GM18498 (cell line): ENCODE results near the gene HELZ.

ENCODE experiments used
- ATAC-seq: cut with Tn5 transposase; IDR thresholded peaks from one replicate; pipeline ENCODE4 v1.9.1; 2021; ENCODE audit warnings: mild to moderate bottlenecking, moderate library complexity; ENCODE audit not compliant: unreplicated experiment

The HELZ gene

DNA sequence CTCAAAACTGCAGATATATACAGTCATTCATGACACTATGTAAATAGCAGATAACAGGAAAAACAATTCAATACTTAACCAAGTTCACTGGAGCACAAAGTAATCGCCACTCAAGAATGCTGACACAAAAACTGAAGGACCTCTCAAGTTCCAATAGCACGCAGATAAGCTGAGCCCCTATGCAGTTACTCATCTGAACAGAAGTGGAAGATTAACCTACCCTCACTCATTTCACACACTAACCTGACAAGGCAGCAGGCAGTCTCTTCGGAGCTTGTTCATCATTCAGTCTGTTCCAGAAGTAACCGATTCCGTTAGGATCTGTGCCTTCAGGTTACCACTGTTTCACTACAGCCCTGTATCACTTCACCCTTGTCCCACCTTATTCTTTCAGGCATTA lies 6.0 kb downstream of the HELZ start:
- no peak for ATAC-seq

DNA sequence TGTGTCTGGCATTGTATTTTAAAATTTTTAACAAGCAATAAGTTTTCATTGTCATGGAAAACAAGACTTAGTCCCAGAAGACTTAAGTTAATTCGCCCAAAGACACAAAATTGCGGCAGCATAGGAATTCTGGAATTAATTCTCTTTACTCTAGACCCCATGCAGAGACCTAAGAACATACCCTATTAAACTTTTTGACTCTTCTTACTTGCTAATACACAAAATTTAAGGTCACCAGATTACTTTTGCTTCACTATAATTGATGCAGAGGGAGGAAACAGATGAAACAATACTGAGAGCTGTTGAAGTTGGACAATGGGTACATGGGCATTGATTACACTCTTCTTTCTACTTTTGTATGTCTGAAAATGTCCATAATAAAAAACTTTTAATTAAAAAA lies 12.6 kb downstream of the HELZ start:
- no peak for ATAC-seq

DNA sequence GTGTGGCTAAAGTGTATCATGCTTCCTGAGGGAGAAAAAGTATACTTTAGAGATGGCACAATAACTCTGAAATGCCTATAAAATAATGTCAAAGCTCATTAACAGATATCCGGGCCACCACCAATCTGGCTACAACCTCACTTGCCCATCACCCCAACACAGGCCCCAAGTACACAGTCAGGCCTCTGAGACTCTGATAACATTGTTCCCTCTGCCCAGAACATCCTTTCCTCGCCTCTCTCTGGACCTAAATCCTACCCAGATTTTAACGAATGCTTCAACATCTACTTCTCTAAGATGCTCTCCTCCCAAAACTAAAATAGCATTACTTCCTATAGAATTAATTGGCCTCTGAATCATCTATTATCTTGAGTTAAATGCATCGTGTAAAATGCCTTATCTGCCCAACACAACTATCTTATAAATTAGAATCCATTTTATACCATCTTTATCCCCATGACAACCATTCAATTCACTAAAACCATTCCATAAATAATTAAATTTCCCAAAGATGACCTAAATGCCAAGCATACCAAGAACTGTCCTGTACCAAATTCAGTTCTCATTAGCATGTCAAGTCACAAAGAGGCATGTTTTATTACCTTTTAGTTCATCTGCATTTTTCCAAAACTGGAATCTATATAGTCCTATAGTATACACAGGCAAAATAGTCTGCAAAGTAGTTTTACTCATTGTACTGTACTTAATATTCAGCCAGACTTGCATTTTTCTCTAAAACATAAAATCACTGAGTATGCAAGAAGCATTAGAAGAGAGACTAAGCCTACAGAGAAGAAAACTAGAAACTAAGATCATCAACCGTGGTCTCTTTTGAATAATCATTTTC lies 15.7 kb downstream of the HELZ start:
- ATAC-seq, result no peak

DNA sequence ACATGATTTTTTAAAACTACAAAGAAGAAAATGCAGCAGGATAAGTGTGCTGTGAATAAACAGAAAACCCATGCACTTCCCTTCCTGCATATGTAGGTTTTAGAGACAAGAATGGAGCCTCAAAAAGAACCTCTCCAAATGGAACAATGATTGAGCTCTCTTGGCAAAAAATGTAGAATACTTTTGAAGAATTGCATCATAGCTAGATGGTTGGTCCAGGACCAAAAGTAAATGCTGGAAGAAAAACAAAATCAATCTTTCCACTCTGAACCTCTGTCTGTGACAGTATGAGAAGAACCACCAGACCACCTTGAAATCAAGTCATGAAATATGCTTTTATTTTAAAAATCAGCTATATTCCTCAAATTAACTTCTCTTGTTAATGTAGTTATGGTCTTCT lies 17.5 kb downstream of the HELZ start:
- no peak for ATAC-seq

DNA sequence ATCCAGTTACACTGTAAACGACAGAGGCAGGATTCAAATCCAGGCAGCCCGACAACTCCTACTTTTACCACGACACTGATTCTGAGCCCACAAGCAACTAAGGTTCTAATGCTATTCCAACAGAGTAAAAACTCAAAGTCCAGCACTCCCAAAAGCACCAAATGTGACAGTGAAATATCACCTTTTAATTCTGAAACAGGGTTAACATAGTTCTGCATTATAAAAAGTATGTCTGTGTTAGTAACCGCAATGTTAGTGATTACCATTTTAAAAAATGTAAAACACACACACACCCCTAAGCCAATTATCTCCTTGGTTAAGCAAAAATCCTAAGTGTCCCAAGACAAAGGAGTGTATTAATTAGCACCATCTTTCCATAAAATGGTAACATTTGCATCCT lies 19.7 kb downstream of the HELZ start:
- ATAC-seq, result no peak

DNA sequence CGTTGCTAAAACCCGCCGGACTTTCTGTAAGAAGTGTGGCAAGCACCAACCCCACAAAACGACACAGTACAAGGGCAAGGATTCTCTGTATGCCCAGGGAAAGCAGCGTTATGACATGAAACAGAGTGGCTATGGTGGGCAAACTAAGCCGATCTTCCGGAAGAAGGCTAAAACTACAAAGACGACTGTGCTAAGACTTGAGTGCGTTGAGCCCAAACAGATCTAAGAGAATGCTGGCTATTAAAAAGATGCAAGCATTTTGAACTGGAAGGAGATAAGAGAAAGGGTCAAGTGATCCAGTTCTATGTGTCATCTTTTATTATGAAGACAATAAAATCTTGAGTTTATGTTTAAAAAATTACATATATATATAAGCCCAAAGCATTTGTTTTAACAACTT lies 20.3 kb downstream of the HELZ start:
- no peak for ATAC-seq

DNA sequence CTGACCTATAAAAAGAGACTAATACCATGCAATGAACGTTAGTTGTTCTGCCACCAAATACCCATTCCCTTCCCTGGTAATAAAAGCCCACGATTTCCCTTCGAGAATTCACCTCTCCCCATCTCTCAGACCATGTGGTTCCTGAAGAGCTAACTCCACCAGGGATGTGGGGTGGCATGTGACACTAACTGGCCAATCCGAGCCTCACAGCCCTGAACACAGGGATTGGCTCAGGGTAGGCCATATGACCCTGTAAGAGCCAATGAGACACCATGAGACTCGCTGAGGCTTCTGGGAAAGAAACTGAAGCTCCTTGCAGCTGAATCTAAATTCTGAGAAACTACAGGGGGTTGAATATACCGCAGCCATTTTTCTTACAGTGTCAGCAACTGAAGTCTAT lies 21.1 kb downstream of the HELZ start:
- ATAC-seq, result no peak

DNA sequence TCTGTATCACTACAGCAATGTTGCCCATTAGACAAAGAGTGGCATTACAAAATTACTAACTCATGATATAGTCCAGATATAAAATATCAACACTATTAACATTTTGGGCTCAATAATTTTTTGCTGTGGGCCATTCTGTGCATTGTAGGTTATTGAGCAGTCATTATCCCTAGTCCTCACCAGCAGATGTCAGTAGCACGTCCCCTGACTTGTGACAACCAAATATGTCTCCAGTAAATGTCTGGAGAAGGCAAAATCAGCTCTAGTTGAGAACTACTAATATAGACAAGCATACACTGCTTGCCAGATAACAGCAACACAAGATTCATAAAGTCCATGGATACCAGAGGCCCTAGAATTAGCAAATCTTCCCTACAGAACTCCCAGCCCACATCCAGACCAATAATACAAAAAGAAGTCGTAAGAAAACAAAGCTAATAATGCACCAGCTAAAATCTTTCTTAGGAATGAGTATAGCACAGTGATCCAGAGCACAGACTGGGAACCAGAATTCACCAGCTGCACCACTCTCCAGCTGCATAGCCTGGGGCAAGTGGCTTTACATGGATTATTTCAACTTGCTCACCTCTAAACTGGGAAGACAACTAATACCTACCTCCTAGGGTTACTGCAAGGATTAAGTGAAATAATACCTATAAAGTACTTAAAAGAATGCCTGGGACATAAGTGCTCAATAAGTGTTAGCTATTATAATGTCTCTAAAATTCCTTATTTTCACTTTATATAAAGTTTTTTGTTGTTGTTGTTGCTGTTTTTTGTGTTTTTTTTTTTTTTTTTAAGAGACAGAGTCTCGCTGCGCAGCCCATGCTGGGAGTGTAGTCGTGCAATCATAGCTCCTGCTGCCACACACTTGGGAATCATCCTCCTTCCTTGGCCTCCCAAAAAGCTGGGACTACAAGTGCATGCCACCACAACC lies 23.7 kb downstream of the HELZ start:
- ATAC-seq, result no peak

DNA sequence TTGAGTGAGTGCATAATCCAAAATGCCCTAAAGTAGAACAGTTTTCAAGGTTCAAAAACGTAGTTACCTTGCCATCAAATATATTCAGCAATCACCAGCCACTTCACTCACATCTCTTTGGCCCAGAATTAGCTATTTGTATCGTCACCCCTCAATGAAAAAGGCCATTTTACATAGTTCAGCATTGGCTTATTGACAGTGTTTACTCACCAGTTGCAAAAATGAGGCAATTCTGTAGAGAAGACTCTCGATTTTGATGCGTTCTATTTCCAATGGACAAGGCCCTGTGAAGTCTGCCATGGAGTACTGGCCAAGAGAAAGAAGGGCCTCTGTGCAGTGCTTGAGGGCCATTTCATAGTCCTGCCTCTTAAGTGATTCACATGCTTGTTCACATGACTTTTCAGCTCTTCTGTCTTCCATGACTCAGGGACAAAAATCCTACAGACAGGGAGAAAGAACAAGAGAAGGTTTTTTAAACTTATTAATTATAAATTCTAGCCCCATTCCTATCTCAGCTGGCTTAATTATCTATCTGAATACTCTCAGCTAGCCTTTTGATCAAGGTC lies 26.5 kb downstream of the HELZ start:
- no peak for ATAC-seq

DNA sequence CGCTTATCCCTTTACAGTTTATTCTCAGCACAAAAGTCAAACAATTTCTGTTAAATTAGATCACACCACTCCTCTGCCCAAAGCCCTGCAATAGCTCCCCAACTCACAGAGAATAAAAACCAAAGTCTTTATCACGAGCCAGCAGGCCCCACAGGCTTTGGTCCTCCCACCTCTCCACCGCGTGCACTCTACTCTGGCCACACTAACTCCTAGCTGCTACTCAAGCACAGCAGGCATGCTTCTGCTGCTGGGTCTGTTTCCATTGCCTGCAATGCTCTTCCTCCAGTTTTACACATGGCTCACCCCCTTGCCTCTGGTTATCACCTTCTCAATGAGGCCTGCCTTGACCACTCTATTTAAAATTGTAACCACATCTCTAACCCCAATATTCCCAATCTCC lies 27.6 kb downstream of the HELZ start:
- no peak for ATAC-seq

DNA sequence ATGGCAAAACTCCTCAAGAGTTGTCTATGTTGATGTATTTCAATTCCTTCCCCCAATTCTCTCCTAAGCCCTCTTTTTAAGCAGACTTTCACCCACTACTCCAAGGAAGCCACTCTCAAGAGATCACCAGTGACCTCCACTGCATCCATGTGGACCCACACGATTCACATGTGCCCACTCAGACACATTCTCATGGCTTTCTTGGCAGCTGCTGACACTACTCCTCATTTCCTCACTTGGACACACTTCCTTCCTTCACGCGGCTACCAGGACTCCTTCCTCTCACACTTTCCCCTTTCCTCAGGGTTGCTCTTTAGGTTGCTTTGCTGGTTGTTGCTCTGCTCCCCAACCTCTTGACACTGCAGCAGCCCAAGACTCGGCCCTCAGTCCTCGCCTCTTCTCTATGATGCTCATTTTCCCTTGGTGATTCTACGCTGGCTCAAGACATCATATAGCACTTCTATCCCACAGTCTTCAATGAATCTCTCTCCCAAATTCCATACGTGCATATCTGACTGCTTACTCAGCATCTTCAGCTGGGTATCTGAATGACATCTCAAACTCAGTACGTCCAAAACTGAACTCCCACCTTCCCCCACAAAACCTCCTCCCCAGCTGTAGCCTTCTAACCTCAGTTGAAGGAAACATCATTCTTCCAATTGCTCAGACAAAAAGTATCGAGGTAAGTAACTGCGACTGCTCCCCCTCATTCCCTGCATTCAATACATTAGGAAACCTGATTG lies 28.2 kb downstream of the HELZ start:
- ATAC-seq, result no peak

DNA sequence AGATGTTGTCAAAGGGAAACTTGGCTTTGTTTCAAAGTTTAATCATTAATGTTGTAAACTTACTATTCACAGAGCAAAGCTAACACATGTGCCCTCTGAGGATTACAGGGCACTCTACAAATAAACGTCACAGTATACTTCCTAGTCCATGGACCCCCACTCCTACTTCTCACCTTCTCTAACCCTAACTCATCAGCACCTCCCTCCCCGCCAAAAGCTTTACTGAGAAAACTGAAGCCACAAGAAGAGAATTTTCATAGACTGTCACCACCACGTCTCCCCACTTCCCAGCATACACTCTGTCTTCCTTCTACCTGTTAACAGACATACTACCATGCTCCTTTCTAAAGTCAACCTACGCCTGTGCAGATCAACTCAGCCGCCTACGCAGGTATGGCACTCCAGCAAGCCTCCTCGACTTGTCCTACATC lies 29.0 kb downstream of the HELZ start:
- ATAC-seq, result no peak

DNA sequence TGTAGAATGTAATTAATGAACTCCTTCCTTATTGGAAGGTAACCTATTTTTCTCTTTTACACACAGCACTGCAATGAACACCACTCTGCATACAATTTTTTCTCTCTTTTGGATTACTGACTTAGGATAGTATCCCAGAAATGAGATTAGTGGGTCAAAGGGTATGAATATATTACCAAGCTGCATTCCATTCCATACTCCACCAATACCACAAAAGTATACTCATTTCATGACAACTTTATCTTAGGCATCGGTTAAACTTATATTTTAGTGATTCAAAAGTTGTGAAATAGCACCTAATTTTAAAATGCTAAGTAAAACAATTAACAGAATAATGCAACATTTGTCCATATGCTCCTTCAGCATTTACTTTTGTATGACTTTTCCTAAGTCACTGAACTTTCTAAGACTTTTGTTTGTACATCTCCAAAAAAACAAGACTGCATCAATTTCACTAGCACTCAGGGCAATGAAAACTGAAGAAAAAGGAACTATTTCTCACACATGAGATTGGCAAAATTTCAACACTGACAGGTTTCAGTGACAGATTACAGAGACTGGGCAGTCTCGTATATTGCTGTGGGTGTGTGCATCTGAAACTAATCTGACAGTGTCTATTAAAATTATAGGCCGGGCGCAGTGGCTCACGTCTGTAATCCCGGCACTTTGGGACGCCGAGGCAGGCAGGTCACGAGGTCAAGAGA lies 32.1 kb downstream of the HELZ start:
- no peak for ATAC-seq

DNA sequence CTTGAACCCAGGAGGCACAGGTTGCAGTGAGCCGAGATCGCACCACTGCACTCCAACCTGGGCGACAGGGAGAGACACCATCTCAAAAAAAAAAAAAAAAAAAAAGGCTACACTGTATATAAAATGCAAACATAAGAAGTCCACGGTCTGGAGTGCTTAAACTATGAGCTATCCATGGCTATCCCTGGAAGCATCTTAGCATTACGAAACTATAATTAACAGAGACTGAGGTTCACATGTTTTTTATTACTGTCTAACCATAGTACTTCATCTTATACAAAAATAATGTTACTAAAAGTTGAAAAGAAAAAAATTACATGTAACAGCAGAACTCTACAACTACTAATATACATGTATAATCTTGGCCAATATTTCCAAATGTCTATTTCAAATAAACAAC lies 32.8 kb downstream of the HELZ start:
- no peak for ATAC-seq

DNA sequence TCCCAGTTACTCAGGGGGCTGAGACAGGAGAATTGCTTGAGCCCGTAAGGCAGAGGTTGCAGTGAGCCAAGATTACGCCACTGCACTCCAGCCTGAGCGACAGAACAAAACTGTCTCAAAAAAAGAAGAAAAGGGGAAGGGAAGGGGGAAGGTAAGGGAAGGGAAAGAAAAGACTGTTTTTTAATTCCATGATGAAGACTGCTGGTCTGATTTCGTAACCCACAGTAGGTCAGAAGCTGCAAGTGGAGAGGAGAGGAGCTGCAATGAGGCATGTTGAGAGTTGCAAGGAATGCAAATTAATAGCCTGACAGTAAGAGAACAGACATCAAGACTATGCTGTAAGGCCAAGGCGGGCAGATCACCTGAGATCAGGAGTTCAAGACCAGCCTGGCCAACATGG lies 33.3 kb downstream of the HELZ start:
- ATAC-seq, result no peak

DNA sequence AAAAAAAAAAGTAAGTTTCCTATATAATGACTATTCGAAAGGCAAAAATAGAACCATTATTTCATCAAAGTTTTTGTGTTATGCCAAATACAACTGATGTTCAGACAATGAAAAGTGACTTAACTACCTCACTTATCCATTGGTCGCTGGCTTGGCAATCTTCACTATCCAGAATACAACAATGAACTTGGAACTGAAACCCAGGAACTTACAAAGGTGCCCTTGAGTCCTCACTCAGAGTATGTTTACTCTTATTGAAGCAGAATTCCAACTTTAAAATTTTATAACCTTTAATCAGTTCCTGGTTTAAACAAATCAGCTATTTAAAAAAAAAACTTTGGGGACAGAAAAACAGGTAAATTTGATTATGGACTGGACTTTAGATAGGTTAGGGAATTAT lies 34.1 kb downstream of the HELZ start:
- ATAC-seq, result no peak

DNA sequence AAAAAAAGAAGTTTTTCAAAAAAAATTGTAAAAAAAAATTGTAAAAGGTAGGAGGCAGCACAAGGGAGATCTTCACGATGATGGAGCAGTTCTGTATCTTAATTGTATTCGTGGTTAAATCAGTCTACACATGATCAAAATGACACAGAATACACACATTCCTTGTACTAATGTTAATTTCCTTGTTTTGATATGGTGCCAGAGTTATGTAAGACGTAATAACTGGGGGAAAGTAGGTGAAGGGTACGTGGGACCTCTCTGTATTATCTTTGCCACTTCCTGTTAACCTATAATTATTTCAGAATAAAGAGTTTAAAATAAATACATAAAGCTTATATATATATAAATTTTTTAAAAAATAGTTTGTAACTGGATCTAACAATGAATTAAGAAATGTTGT lies 36.8 kb downstream of the HELZ start:
- ATAC-seq, result no peak

DNA sequence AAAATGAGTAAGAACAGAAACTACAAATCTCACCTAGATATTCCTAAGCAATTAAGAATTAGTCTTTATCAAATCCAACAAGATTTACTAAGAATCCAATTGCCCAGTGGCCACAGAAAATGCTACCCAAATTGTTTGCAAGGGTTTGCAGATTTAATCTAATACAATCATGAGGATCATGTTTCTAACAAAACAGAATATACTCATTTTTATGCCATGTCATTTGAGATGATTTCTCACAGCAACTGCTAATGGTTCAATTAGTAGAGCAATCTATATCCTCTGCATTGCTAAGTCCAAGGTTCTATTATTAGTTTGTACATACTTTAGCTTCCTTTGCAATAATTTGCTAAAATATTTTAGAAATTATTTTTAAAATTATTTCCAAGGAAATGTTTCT lies 41.2 kb downstream of the HELZ start:
- no peak for ATAC-seq

DNA sequence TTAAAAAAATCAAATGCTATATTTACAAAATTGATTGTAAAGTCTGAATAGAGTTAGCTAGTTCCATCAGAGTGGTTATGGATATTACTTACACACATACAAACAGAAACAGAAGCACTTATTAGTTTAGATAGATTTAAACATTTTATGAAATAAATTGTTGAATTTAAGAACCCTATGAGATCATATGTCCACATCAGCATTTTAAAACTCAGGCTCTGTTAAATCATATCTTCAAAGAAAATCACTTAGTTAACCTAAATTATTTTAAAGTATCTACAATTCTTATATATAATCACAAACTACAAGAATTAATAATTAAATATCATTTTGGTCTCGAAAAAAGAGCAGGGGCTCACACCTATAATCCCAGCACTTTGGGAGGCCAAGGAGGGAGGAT lies 42.5 kb downstream of the HELZ start:
- ATAC-seq, result no peak

DNA sequence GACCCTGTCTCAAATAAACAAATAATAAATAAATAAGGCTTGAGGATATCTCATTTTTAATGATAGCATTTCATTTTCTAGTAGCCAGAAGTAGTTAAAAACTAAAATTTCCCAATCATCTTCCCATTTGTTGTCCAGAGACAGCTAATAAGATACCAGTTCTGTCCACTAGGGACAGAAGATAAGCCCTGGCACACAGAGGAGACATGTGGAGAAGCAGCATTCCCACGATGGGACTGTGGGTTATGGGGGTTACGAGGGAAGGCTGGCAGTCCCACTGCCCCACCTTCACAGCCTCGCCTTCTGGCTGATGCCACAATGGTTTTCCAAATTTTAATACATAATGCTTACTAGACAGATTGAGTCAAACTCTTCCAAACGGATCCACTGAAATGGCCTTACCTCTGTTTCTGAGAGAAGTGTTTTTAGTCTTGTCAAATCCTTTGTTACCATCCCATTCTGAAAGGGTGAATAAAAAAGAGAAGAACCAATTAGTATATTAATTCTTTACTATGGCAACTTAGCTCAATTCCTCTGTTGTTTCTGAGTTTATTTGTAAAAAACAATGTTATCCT lies 44.2 kb downstream of the HELZ start:
- no peak for ATAC-seq
